Breast epithelium (tissue), 3 donors: ENCODE data around the gene DNM3.

Source experiments
- POLR2A ChIP-seq: fragments of 450-650 bp; IDR thresholded peaks from one replicate; pipeline ENCODE4 v1.6.1; 2016; ENCODE audit warnings: antibody characterized with exemption, mild to moderate bottlenecking, moderate library complexity
- POLR2AphosphoS5 ChIP-seq, 3 donors: sonication (generic); formaldehyde crosslinking; IDR thresholded peaks; one replicate each; pipeline ENCODE4 v1.6.1; 2017; ENCODE audit warnings: antibody characterized with exemption in 3 of 3

DNA sequence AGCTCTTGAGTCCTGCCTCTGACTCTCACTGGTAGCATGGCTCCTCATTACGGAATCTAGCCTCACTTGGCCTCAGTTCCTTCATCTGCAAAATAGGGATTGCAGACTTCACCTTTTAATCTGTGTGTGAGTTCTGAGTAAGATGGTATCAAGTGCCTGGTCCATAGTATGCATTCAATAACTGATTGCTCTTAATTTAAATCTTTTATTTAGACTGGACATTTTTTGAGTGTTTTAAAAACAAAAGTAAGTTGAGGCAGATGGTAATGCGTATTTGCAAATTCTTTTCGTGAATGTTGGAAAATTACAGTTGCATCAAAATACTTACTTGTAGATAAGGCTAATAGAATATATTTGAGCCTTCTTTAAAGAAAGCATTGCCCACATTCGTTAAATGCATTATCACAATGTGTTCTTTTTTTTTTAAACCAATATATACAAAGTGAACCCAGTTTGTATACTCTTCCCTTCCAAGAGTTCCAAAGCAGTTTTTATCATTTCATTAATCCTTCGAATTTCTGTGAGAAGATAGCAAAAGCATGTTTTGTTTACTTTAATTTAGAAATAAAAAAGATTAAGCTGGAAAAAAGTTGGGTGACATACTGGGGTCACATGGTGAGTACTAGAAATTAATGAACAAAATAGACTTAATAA is 8.1 kb downstream of the DNM3 start:
- TF ChIP-seq POLR2A: no peak
- no peak for TF ChIP-seq POLR2AphosphoS5 (IDR thresholded peaks at IDR 0.05)
